Fibroblast of pulmonary artery (primary cell): ENCODE measurements around the gene RIMKLB.

Source experiments
- DNase-seq: peaks from one replicate; pipeline ENCODE4 v3.0.0-alpha.2; 2010; ENCODE audit warnings: low read depth
- H3K4me3 ChIP-seq: replicated peaks from 2 replicates; pipeline ENCODE4 v1.5.1; 2011; ENCODE audit warnings: low read depth, mild to moderate bottlenecking, control low read depth, low read length, moderate library complexity
- TF ChIP-seq, protein P1 (sequence below): IDR thresholded peaks from 2 replicates; pipeline ENCODE4 v1.5.1; 2011; ENCODE audit warnings: mild to moderate bottlenecking, control low read depth, low read length, inconsistent platforms; ENCODE audit errors: missing control alignments

The RIMKLB gene

DNA sequence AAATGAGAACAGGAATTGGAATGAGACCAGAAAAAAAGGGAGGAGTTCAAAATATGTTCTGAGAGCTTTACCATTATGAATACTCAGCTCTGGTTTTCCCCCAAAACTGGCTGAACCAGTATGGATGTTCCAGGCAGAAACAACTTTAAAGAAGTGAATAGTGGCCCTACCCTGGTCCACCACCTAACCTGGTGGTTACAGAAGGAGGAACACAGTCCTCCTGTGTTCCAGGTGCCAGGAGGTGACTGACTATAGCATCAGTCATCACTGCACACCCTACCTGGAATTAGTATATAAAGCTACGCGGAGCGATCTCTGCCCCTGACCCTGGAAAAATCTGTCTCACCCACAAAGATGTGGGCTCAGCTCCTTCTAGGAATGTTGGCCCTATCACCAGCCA, 124.5 kb downstream of the RIMKLB start, which contains the start of gene A2ML1:
Gene A2ML1 (plus strand): TSS at position 324 of the 400 bp plus-strand sequence. CDS start 31 bp downstream, at position 355.
- DNase-seq: no peak
- TF ChIP-seq, protein P1, sequence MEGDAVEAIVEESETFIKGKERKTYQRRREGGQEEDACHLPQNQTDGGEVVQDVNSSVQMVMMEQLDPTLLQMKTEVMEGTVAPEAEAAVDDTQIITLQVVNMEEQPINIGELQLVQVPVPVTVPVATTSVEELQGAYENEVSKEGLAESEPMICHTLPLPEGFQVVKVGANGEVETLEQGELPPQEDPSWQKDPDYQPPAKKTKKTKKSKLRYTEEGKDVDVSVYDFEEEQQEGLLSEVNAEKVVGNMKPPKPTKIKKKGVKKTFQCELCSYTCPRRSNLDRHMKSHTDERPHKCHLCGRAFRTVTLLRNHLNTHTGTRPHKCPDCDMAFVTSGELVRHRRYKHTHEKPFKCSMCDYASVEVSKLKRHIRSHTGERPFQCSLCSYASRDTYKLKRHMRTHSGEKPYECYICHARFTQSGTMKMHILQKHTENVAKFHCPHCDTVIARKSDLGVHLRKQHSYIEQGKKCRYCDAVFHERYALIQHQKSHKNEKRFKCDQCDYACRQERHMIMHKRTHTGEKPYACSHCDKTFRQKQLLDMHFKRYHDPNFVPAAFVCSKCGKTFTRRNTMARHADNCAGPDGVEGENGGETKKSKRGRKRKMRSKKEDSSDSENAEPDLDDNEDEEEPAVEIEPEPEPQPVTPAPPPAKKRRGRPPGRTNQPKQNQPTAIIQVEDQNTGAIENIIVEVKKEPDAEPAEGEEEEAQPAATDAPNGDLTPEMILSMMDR: no peak
- no peak within 1 kb of the TSS for H3K4me3 ChIP-seq

DNA sequence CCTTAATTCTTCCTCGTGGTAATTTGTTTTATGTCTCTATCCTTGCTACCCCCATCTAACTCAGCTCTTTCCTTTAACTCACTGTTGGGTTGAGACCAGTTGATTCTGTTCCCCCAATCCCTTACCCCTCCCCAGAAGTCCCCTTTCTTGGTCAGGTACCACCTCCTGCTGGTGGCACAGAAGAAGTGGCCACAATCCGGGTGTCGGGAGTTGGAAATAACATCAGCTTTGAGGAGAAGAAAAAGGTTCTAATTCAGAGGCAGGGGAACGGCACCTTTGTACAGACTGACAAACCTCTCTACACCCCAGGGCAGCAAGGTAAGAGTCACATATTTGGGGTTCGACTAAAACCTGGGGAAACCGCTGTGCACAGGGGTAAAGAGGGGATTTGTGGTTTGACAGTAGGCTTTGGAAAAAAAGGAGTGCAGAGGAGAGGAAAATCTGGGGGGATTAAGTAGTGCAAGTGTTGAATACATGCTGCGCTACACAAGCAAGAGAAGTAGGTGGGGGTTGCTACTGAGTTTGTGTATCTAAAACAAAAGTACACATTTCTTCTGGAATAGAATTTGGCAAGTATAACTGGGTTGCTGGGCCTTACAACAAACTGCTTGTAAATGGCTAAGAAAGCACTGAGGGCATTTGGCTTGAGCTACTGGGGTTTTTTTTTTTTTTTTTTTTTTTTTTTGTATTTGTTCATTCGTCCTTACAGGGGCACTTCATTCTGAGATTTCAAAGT, 125.9 kb downstream of the RIMKLB start:
- TF ChIP-seq, protein P1: peak; percentile 62
- H3K4me3 ChIP-seq: no peak overlapping the region
- peak; percentile 43 for DNase-seq

DNA sequence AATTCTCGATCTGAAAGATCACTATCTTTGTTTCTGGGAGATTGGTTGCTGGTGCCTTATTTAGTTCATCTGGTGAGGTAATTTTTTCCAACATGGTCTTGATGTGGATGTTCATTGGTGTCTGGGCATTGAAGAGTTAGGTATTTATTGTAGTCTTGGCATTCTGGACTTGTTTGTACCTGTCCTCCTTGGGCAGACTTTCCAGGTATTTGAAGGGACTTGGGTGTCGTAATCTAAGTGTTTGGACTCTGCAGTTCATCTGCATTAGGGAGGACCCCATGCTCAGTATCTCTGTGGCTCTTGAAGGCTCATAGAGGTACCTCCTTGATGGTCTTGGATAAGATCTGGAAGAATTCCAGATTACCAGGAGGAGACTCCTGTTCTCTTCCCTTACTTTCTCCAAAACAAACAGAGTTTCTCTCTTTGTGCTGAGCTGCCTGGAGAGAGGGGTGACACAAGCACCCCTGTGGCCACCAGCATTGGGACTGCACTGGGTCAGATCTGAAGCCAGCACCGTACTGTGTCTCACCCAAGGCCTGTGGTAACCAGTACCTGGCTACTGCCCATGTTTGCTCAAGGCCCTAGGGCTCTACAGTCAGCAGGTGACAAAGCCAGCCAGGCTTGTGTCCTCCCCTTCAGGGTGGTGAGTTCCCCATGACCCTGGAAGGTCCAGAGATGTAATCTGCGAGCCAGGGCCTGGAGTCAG, 129.9 kb downstream of the RIMKLB start:
- TF ChIP-seq, protein P1: no peak
- no peak for DNase-seq
- no peak overlapping the region for H3K4me3 ChIP-seq

DNA sequence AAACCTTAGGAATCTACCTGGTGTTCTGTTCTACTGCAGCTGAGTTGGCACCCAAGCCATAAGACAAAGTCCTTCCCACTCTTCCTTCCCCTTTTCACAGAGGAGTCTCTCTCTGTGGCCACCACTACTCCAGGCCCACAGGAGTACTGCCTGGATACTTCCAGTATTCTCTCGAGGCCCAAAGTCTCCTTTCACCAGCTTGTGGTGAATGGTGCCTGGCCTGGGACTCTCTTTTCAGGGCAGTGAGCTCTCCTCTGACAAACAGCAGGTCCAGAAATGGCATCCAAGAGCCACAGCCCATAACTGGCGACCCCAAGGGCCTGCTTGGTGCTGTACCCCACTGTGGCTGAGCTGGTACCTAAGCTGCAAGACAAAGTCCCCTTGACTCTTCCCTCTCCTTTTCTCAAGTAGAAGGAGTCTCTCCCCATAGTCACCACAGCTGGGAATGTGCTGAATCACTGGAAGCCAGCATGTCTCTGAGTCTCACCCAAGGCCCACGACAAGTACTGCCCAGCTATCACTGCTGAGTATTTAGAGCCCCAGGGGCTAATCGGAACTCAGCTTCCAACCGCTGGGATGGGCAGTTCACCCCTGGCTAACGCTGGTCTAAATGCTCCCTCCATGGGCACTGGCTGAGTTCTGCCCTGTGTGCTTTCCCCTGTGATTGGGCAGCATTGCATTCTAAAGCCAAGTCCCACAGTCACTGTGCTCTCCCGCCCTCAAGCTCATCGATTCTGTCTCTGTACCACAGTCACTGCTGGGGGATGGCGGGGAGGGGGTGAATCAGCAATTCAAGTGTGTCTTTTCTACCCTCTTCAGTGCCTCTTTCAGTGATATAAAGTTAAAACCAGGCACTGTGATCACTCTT, 130.7 kb downstream of the RIMKLB start:
- TF ChIP-seq, protein P1: no peak
- DNase-seq: no peak
- no peak overlapping the region for H3K4me3 ChIP-seq

DNA sequence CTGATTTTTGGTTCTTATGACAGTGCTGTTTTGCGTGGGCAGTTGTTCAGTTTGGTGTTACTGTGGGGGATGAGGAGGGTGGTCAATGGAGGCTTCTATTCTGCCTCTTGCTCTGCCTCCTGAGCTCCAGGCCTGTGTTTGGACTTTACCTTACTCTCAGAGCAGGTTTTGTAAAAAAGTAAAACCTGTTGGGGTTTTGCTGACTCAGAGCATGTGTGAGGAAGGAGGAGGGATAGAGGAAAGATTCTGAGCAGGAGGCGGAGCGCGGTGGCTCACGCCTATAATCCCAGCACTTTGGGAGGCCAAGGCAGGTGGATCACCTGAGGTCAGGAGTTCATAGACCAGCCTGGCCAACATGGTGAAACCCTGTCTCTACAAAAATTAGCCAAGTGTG, 131.3 kb downstream of the RIMKLB start:
- TF ChIP-seq, protein P1: no peak
- no peak for DNase-seq

DNA sequence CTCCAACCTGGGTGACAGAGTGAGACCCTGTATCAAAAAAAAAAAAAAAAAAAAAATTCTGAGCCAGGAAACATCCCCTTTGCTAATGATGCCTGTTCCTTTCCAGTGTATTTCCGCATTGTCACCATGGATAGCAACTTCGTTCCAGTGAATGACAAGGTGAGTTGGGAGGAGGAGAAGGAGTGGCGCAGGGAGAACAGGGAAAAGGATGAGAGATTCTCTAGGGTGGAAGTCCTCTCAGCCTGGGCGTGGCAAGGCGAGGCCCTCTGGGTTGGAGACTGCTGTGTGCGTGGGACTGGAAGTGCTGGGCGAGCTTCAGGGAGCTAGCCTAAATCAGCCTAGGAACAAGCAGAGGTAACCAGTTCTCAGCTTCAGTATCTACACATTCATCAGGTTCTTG, 131.8 kb downstream of the RIMKLB start:
- no peak overlapping the region for H3K4me3 ChIP-seq
- no peak for DNase-seq
- TF ChIP-seq, protein P1: no peak

More for the DNA sequence above, 131.3 kb downstream of the RIMKLB start:
- H3K4me3 ChIP-seq: no peak overlapping the region
